ENCODE results near the gene GLIS1.

The GLIS1 gene

DNA sequence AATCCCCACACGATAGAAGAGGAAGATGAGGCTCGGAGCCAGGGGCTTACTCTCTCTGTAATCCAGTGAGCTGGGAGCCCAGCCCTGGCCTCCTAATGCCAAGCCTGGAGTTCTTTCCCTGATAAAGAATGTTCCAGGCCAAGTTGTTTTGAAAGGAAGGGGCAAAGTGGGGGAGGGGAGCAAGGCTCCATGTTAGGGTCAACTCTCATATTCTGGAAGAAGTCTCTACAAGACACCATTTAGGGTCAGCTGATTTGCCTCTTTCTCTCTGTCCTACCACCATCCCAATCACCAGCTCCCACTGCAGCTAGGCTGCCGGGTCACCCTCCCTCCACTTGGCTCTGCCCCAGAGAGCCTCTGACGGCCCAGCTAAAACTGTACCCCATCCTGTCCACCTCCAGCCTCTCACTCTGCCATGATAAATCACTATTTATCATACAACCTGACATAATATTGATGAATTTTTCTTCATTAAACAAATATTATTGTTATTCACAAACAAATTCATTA lies 95.0 kb downstream of the GLIS1 start:
- no peaks in the 10 kb centered on the region for H3K4me1 ChIP-seq (ENCODE audit: control insufficient read depth, low read length)
- H3K36me3 ChIP-seq (ENCODE audit: control insufficient read depth, low read length): no peaks in the 10 kb centered on the region
- no peak overlapping the region for H3K4me2 ChIP-seq (ENCODE audit: low read length)
- no peaks in the 10 kb centered on the region for H3K79me2 ChIP-seq (ENCODE audit: control insufficient read depth, low read length)
- H4K20me1 ChIP-seq (ENCODE audit: control insufficient read depth, insufficient read depth, low read depth, low read length): no peaks in the 10 kb centered on the region
- no peak overlapping the region for H3K27ac ChIP-seq (ENCODE audit: low read depth, low read length)
- no peak overlapping the region for H3K4me3 ChIP-seq (ENCODE audit: low read length)
- H3K9me3 ChIP-seq (ENCODE audit: control insufficient read depth, insufficient read depth, low read length): no peaks in the 10 kb centered on the region
- no peaks in the 10 kb centered on the region for H3F3A ChIP-seq (ENCODE audit: control insufficient read depth, insufficient read depth)
- H3K9me2 ChIP-seq (replicated peaks; ENCODE audit: control insufficient read depth, low read length): no peaks in the 10 kb centered on the region
- H3K27me3 ChIP-seq (ENCODE audit: control insufficient read depth, low read length): no peaks in the 10 kb centered on the region
- TF ChIP-seq EZH2phosphoT487 (IDR thresholded peaks at IDR 0.05; ENCODE audit: borderline replicate concordance, low read length): no peak
- TF ChIP-seq, protein P1, sequence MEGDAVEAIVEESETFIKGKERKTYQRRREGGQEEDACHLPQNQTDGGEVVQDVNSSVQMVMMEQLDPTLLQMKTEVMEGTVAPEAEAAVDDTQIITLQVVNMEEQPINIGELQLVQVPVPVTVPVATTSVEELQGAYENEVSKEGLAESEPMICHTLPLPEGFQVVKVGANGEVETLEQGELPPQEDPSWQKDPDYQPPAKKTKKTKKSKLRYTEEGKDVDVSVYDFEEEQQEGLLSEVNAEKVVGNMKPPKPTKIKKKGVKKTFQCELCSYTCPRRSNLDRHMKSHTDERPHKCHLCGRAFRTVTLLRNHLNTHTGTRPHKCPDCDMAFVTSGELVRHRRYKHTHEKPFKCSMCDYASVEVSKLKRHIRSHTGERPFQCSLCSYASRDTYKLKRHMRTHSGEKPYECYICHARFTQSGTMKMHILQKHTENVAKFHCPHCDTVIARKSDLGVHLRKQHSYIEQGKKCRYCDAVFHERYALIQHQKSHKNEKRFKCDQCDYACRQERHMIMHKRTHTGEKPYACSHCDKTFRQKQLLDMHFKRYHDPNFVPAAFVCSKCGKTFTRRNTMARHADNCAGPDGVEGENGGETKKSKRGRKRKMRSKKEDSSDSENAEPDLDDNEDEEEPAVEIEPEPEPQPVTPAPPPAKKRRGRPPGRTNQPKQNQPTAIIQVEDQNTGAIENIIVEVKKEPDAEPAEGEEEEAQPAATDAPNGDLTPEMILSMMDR (IDR thresholded peaks at IDR 0.05; ENCODE audit: low read depth, low read length, poor library complexity, severe bottlenecking): no peak

DNA sequence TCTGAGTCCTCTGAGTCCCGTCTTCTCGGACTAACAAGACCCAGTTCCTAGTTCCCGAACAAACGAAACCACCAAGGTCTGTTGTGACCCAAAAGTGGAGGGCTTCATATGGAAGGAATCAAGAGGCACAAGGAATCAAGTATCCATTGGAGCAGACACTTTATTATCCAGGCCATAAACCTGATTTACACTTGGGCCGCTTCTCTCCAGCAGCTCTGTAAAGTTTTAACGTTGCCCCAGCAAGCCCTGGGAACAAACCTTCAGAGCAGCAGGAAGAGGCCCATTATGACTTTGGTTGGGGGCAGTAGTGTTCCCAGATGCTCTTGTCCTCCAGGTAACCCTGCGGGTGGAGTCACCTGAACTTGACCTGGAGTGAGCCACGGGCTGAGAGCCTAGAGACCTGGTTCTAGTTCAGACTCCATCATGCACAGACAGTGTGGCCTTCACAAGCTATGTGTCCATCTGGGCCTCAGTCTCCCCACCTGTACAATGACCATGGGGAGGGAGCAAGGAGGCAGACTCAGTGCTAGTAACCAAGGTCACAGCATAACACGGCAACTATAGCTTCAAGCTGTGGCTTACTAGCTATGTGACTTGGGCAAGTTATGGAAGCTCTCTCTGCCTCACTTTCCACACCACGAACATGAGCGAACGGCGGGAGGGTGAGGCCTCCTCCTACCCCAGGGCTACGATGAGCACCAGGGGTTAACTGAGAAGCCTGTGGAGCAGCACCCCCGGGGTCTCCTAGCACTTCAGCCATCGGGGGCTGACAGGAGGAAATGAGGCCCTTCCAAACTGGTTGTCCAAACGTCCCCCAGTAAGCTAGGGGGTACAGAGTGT lies 95.7 kb downstream of the GLIS1 start:
- H3K4me3 ChIP-seq (ENCODE audit: low read length): no peak overlapping the region
- no peaks in the 10 kb centered on the region for H4K20me1 ChIP-seq (ENCODE audit: control insufficient read depth, insufficient read depth, low read depth, low read length)
- no peaks in the 10 kb centered on the region for H3K79me2 ChIP-seq (ENCODE audit: control insufficient read depth, low read length)
- no peaks in the 10 kb centered on the region for H3K27me3 ChIP-seq (ENCODE audit: control insufficient read depth, low read length)
- H3F3A ChIP-seq (ENCODE audit: control insufficient read depth, insufficient read depth): no peaks in the 10 kb centered on the region
- H3K4me1 ChIP-seq (ENCODE audit: control insufficient read depth, low read length): no peaks in the 10 kb centered on the region
- no peaks in the 10 kb centered on the region for H3K9me2 ChIP-seq (replicated peaks; ENCODE audit: control insufficient read depth, low read length)
- H3K4me2 ChIP-seq (ENCODE audit: low read length): no peak overlapping the region
- no peaks in the 10 kb centered on the region for H3K9me3 ChIP-seq (ENCODE audit: control insufficient read depth, insufficient read depth, low read length)
- H3K36me3 ChIP-seq (ENCODE audit: control insufficient read depth, low read length): no peaks in the 10 kb centered on the region
- no peak for TF ChIP-seq EZH2phosphoT487 (IDR thresholded peaks at IDR 0.05; ENCODE audit: borderline replicate concordance, low read length)
- TF ChIP-seq, protein P1 (IDR thresholded peaks at IDR 0.05; ENCODE audit: low read depth, low read length, poor library complexity, severe bottlenecking): no peak
- no peak overlapping the region for H3K27ac ChIP-seq (ENCODE audit: low read depth, low read length)

DNA sequence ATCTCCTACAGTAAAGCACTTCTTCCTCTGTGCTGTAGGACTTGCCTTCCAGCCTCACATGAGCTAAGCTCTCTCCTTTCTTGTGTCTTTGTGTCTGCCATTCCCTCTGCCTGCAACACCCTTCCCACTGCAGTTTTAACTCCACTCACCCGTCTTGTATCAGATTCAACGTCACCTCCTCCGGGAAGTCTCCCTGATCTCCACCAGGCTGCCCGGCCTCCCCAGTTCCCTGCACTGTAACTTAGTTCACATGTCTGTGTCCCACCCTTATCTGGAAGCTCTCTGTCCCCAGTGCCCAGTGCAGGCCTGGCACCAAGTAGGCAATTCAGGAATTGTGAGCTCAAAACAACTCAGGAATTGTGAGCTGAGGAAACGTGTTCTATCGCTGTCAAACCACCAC lies 96.4 kb downstream of the GLIS1 start:
- no peaks in the 10 kb centered on the region for H3K79me2 ChIP-seq (ENCODE audit: control insufficient read depth, low read length)
- H3K27me3 ChIP-seq (ENCODE audit: control insufficient read depth, low read length): no peaks in the 10 kb centered on the region
- H3K27ac ChIP-seq (ENCODE audit: low read depth, low read length): no peak overlapping the region
- H3K9me2 ChIP-seq (replicated peaks; ENCODE audit: control insufficient read depth, low read length): no peaks in the 10 kb centered on the region
- TF ChIP-seq, protein P1 (IDR thresholded peaks at IDR 0.05; ENCODE audit: low read depth, low read length, poor library complexity, severe bottlenecking): no peak
- TF ChIP-seq EZH2phosphoT487 (IDR thresholded peaks at IDR 0.05; ENCODE audit: borderline replicate concordance, low read length): no peak
- no peak overlapping the region for H3K4me2 ChIP-seq (ENCODE audit: low read length)
- H3K9me3 ChIP-seq (ENCODE audit: control insufficient read depth, insufficient read depth, low read length): no peaks in the 10 kb centered on the region
- no peaks in the 10 kb centered on the region for H3K4me1 ChIP-seq (ENCODE audit: control insufficient read depth, low read length)
- no peaks in the 10 kb centered on the region for H4K20me1 ChIP-seq (ENCODE audit: control insufficient read depth, insufficient read depth, low read depth, low read length)
- H3F3A ChIP-seq (ENCODE audit: control insufficient read depth, insufficient read depth): no peaks in the 10 kb centered on the region
- H3K36me3 ChIP-seq (ENCODE audit: control insufficient read depth, low read length): no peaks in the 10 kb centered on the region
- H3K4me3 ChIP-seq (ENCODE audit: low read length): no peak overlapping the region

Data from DOHH2 (cell line).